Keratinocyte (primary cell): ENCODE results near the gene MTHFD2L. TPM values are rescaled to one million over a fixed set of nuclear protein-coding genes. Genes with fewer than 3 reads are reported as not detected.

Experiments used
- DNase-seq: peaks from one replicate; pipeline ENCODE4 v3.0.0-alpha.2; 2011; ENCODE audit warnings: low read depth, missing footprints, low spot score
- FAIRE-seq: peaks from 2 replicates; lab custom pipeline; 2011; peaks lifted over from hg19 to GRCh38; lab: Jason Lieb, UNC
- H2AFZ ChIP-seq: 2 replicates; pipeline ENCODE4 v1.6.0; 2012; ENCODE audit warnings: low read length, control low read depth, inconsistent platforms; ENCODE audit not compliant: control insufficient read depth
- H3K27ac ChIP-seq: 2 replicates; pipeline ENCODE4 v1.5.1; 2011; ENCODE audit warnings: low read length; ENCODE audit not compliant: control insufficient read depth, insufficient read depth
- H3K27me3 ChIP-seq: 3 replicates; pipeline ENCODE4 v1.6.0; 2011; ENCODE audit warnings: low read length; ENCODE audit not compliant: control insufficient read depth, insufficient read depth; ENCODE audit errors: extremely low read depth
- H3K36me3 ChIP-seq, 2 experiments: 2 replicates in 1 of 2; 3 replicates in 1 of 2; pipeline ENCODE4 v1.5.1; 2011; ENCODE audit warnings: low read length in 2 of 2, mild to moderate bottlenecking in 1 of 2; ENCODE audit not compliant: control insufficient read depth in 2 of 2, insufficient read depth in 2 of 2; ENCODE audit errors: extremely low read depth in 1 of 2
- H3K4me1 ChIP-seq: 3 replicates; pipeline ENCODE4 v1.5.1; 2011; ENCODE audit warnings: low read length; ENCODE audit not compliant: control insufficient read depth, insufficient read depth; ENCODE audit errors: extremely low read depth
- H3K4me2 ChIP-seq: 3 replicates; pipeline ENCODE4 v1.6.0; 2011; ENCODE audit warnings: low read depth, low read length; ENCODE audit not compliant: control insufficient read depth, insufficient read depth; ENCODE audit errors: extremely low read depth
- H3K4me3 ChIP-seq, 3 experiments: fragments of 200-600 bp in 1 of 3; sonication (generic) in 1 of 3; 2 replicates in 2 of 3; 3 replicates in 1 of 3; pipeline ENCODE4 v1.5.1; 2011 to 2016; ENCODE audit warnings: low read length in 3 of 3, mild to moderate bottlenecking in 3 of 3, control low read depth in 2 of 3, inconsistent platforms in 1 of 3, low read depth in 1 of 3, mixed read lengths in 1 of 3, mixed run types in 1 of 3, moderate library complexity in 1 of 3; ENCODE audit not compliant: control insufficient read depth in 2 of 3, insufficient read depth in 2 of 3; ENCODE audit errors: extremely low read depth in 1 of 3
- H3K79me2 ChIP-seq: 2 replicates; pipeline ENCODE4 v1.6.0; 2012; ENCODE audit warnings: low read length; ENCODE audit not compliant: control insufficient read depth, insufficient read depth
- H3K9ac ChIP-seq: 3 replicates; pipeline ENCODE4 v1.6.0; 2011; ENCODE audit warnings: low read length; ENCODE audit not compliant: control insufficient read depth, insufficient read depth; ENCODE audit errors: extremely low read depth
- H3K9me1 ChIP-seq: 3 replicates; pipeline ENCODE4 v1.6.0; 2011; ENCODE audit warnings: low read length; ENCODE audit not compliant: control insufficient read depth, insufficient read depth; ENCODE audit errors: extremely low read depth
- H3K9me3 ChIP-seq: 2 replicates; pipeline ENCODE4 v1.5.1; 2012; ENCODE audit warnings: low read depth, low read length; ENCODE audit not compliant: control insufficient read depth
- H4K20me1 ChIP-seq: 3 replicates; pipeline ENCODE4 v1.6.0; 2011; ENCODE audit warnings: low read length; ENCODE audit not compliant: control insufficient read depth, insufficient read depth; ENCODE audit errors: extremely low read depth
- EZH2 ChIP-seq: IDR thresholded peaks from one replicate; pipeline ENCODE4 v1.6.1; 2012; ENCODE audit warnings: inconsistent platforms, mild to moderate bottlenecking, low read length, moderate library complexity
- dilution Hi-C: fragments of 300-500 bp; cut with MboI; formaldehyde crosslinking; loops from one replicate; pipeline ENCODE4 v1.7.0; 2020; ENCODE audit warnings: low sequenced_read_pairs; ENCODE audit not compliant: extremely low pct_ligation_motif_present
- polyA plus RNA-seq, 5 experiments: library from polyadenylated mRNA; depleted of rRNA in 3 of 5; stranded (reverse) in 3 of 5; stranded (forward) in 1 of 5; unstranded in 1 of 5; fragments of >200 nt; gene quantifications; 1 replicate in 1 of 5; 2 replicates in 3 of 5; 3 replicates in 1 of 5; pipeline versions ENCODE4 v1.2.1 to v1.2.3, GENCODE V29; 2011 to 2012; ENCODE audit warnings: missing spikeins in 2 of 5, low read depth in 1 of 5, low replicate concordance in 1 of 5
- TF ChIP-seq, protein P1 (sequence below), 3 experiments: IDR thresholded peaks in 1 of 3; conservative IDR thresholded peaks in 1 of 3; optimal IDR thresholded peaks in 1 of 3; 2 replicates in 2 of 3; 3 replicates in 1 of 3; pipeline versions ENCODE3 to v1.5.1; 2011; ENCODE audit warnings: low read length in 3 of 3, mild to moderate bottlenecking in 3 of 3, moderate library complexity in 2 of 3, control low read depth in 1 of 3, inconsistent platforms in 1 of 3; ENCODE audit not compliant: insufficient read depth in 2 of 3; ENCODE audit errors: extremely low read depth in 1 of 3

MTHFD2L gene
- polyA plus RNA-seq, 1 donor (not counting 4 experiments of a cell fraction or from before 2014, with no cell fraction given): 30.4 TPM

DNA sequence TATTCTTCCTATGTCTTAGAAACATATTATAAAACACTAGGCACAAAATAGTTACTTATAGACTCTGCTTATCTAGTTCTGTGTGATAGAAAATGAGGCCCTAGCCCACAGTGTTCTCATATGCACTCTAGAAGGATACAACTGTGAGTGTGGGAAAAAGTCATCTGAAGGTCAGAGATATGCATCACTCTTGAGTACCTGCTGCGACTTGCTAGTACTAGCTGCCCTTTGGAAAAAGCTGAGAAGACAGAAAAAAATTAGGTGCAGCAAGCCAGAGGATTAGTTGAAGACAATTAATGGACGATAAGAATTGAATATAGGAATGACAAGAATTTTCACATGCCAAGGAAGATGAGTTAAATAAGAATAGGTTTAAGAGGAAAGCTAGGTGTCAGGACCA is 61.3 kb downstream of the MTHFD2L start:
- no peak overlapping the region for H3K27ac ChIP-seq
- no peaks in the 10 kb centered on the region for H3K36me3 ChIP-seq
- H4K20me1 ChIP-seq: no peaks in the 10 kb centered on the region
- TF ChIP-seq EZH2: no peak
- TF ChIP-seq, protein P1, sequence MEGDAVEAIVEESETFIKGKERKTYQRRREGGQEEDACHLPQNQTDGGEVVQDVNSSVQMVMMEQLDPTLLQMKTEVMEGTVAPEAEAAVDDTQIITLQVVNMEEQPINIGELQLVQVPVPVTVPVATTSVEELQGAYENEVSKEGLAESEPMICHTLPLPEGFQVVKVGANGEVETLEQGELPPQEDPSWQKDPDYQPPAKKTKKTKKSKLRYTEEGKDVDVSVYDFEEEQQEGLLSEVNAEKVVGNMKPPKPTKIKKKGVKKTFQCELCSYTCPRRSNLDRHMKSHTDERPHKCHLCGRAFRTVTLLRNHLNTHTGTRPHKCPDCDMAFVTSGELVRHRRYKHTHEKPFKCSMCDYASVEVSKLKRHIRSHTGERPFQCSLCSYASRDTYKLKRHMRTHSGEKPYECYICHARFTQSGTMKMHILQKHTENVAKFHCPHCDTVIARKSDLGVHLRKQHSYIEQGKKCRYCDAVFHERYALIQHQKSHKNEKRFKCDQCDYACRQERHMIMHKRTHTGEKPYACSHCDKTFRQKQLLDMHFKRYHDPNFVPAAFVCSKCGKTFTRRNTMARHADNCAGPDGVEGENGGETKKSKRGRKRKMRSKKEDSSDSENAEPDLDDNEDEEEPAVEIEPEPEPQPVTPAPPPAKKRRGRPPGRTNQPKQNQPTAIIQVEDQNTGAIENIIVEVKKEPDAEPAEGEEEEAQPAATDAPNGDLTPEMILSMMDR (optimal IDR thresholded peaks at IDR 0.05 in 1 of 3, IDR thresholded peaks at IDR 0.05 in 1 of 3, conservative IDR thresholded peaks at IDR 0.05 in 1 of 3; ENCODE audit: extremely low read depth in 1 of 3, insufficient read depth in 2 of 3, low read length in 3 of 3): no peak
- H3K9ac ChIP-seq: no peak overlapping the region
- H3K4me1 ChIP-seq: peaks cover 16% of the 10 kb centered on the region
- no peaks in the 10 kb centered on the region for H3K9me3 ChIP-seq
- no peaks in the 10 kb centered on the region for H3K27me3 ChIP-seq
- H3K79me2 ChIP-seq: no peaks in the 10 kb centered on the region
- H3K4me3 ChIP-seq: no peak overlapping the region
- H2AFZ ChIP-seq: no peak overlapping the region
- FAIRE-seq (no peak), DNase-seq (no peak)
- dilution Hi-C loops: no loop called here
- H3K4me2 ChIP-seq: peak overlapping the region; percentile 57
- no peaks in the 10 kb centered on the region for H3K9me1 ChIP-seq

DNA sequence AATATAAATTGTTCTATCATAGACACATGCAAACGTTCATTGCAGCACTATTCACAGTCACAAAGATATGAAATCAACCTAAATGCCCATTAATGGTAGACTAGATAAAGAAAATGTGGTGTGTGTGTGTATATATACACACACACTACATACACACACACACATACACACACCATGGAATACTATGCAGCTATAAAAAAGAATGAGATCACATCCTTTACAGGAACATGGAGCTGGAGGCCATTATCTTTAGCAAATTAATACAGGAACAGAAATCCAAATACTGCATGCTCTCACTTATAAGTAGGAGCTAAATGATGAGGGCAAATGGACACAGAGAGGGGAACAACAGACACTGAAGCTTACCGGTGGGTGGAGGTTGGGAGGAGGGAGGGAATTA is 65.2 kb downstream of the MTHFD2L start:
- no peak overlapping the region for H3K27ac ChIP-seq
- no peak overlapping the region for H2AFZ ChIP-seq
- TF ChIP-seq, protein P1 (optimal IDR thresholded peaks at IDR 0.05 in 1 of 3, IDR thresholded peaks at IDR 0.05 in 1 of 3, conservative IDR thresholded peaks at IDR 0.05 in 1 of 3; ENCODE audit: extremely low read depth in 1 of 3, insufficient read depth in 2 of 3, low read length in 3 of 3): no peak
- TF ChIP-seq EZH2: no peak
- no peaks in the 10 kb centered on the region for H3K27me3 ChIP-seq
- H3K9ac ChIP-seq: no peak overlapping the region
- no peaks in the 10 kb centered on the region for H3K79me2 ChIP-seq
- FAIRE-seq (no peak), DNase-seq (no peak)
- H3K9me1 ChIP-seq: no peaks in the 10 kb centered on the region
- no peaks in the 10 kb centered on the region for H4K20me1 ChIP-seq
- peaks cover 16% of the 10 kb centered on the region for H3K4me1 ChIP-seq
- H3K4me2 ChIP-seq: no peak overlapping the region
- no peaks in the 10 kb centered on the region for H3K9me3 ChIP-seq
- dilution Hi-C loops: no loop called here
- no peak overlapping the region for H3K4me3 ChIP-seq
- H3K36me3 ChIP-seq: peaks cover 0 to 5% of the 10 kb centered on the region in 2 experiments
